ENCODE measurements around the gene ELP5.

DNA sequence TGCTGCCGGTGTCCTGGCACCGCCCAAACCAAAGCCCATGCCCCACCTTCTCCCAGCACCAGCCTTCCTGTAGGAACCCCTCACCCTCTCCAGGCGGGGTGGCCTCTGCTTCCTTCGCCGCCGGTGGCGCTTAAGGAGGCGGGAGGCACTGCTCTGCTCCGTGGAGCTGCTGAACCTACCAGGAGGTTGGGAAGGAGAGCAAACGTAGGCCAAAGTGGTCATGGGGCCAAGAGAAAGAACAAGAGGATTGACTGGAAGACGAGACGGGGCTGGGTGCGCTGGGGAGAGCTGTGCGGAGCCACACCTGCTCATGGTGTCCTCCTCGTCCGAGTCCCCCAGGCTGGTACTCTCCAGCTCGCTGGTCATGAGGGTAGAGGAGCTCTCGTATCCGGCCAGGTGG lies 22.5 kb upstream of the ELP5 start:
- TF ChIP-seq, protein P1, sequence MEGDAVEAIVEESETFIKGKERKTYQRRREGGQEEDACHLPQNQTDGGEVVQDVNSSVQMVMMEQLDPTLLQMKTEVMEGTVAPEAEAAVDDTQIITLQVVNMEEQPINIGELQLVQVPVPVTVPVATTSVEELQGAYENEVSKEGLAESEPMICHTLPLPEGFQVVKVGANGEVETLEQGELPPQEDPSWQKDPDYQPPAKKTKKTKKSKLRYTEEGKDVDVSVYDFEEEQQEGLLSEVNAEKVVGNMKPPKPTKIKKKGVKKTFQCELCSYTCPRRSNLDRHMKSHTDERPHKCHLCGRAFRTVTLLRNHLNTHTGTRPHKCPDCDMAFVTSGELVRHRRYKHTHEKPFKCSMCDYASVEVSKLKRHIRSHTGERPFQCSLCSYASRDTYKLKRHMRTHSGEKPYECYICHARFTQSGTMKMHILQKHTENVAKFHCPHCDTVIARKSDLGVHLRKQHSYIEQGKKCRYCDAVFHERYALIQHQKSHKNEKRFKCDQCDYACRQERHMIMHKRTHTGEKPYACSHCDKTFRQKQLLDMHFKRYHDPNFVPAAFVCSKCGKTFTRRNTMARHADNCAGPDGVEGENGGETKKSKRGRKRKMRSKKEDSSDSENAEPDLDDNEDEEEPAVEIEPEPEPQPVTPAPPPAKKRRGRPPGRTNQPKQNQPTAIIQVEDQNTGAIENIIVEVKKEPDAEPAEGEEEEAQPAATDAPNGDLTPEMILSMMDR (IDR thresholded peaks at IDR 0.05) = no peak
- no peak for TF ChIP-seq ZFX (IDR thresholded peaks at IDR 0.05; ENCODE audit: borderline replicate concordance)

Data from 22Rv1 (cell line).